GM23338 (cell line): ENCODE data around the gene COL6A1.

ENCODE experiments used
- CREB1 ChIP-seq: fragments of 250-450 bp; sonication (Bioruptor Pico); IDR thresholded peaks from 2 replicates; pipeline ENCODE4 v1.5.0; 2020; ENCODE audit warnings: low read depth, mild to moderate bottlenecking, moderate library complexity
- EZH2 ChIP-seq: fragments of 200-600 bp; sonication (generic); IDR thresholded peaks from one replicate; pipeline ENCODE4 v1.8.0; 2017; ENCODE audit warnings: antibody characterized with exemption, mild to moderate bottlenecking, low read depth; ENCODE audit not compliant: unreplicated experiment
- EZH2phosphoT487 ChIP-seq: fragments of 200-600 bp; sonication (generic); IDR thresholded peaks from one replicate; pipeline ENCODE4 v1.8.1; 2018; ENCODE audit warnings: antibody characterized with exemption; ENCODE audit not compliant: unreplicated experiment
- JUNB ChIP-seq: IDR thresholded peaks from one replicate; pipeline ENCODE4 v1.6.1; 2016; ENCODE audit warnings: antibody characterized with exemption; ENCODE audit not compliant: unreplicated experiment
- NANOG ChIP-seq: IDR thresholded peaks from 2 replicates; pipeline ENCODE4 v1.6.1; 2016; ENCODE audit warnings: antibody characterized with exemption, borderline replicate concordance
- POLR2AphosphoS5 ChIP-seq: IDR thresholded peaks from 2 replicates; pipeline ENCODE4 v1.6.1; 2016; ENCODE audit warnings: antibody characterized with exemption, low read depth
- STAT1 ChIP-seq: IDR thresholded peaks from one replicate; pipeline ENCODE4 v1.6.1; 2016; ENCODE audit warnings: antibody characterized with exemption; ENCODE audit not compliant: unreplicated experiment
- ZNF114 ChIP-seq: fragments of 250-450 bp; sonication (Bioruptor Pico); IDR thresholded peaks from 2 replicates; pipeline ENCODE4 v1.5.0; 2020; ENCODE audit warnings: mild to moderate bottlenecking, moderate library complexity
- ZNF331 ChIP-seq: fragments of 250-450 bp; sonication (Bioruptor Pico); IDR thresholded peaks from 2 replicates; pipeline ENCODE4 v1.5.0; 2020; ENCODE audit warnings: low read depth, mild to moderate bottlenecking, moderate library complexity
- TF ChIP-seq, protein P1 (sequence below): IDR thresholded peaks from one replicate; pipeline ENCODE4 v1.6.1; 2018; ENCODE audit warnings: antibody characterized with exemption; ENCODE audit not compliant: unreplicated experiment
- TF ChIP-seq, protein P2 (sequence below), 2 experiments: fragments of 200-600 bp in 1 of 2; sonication (generic) in 1 of 2; conservative IDR thresholded peaks; 2 replicates each; pipeline versions ENCODE4 v1.5.1 to v1.6.1; 2016 to 2017; ENCODE audit warnings: antibody characterized with exemption in 2 of 2, low read depth in 2 of 2, mild to moderate bottlenecking in 2 of 2, moderate library complexity in 1 of 2
- TF ChIP-seq, protein P3 (sequence below): fragments of 250-450 bp; sonication (Bioruptor Pico); IDR thresholded peaks from 2 replicates; pipeline ENCODE4 v1.5.0; 2020; ENCODE audit warnings: mild to moderate bottlenecking, moderate library complexity
- TF ChIP-seq, protein P4 (sequence below): IDR thresholded peaks from 2 replicates; pipeline ENCODE4 v1.6.1; 2016; ENCODE audit warnings: antibody characterized with exemption

DNA sequence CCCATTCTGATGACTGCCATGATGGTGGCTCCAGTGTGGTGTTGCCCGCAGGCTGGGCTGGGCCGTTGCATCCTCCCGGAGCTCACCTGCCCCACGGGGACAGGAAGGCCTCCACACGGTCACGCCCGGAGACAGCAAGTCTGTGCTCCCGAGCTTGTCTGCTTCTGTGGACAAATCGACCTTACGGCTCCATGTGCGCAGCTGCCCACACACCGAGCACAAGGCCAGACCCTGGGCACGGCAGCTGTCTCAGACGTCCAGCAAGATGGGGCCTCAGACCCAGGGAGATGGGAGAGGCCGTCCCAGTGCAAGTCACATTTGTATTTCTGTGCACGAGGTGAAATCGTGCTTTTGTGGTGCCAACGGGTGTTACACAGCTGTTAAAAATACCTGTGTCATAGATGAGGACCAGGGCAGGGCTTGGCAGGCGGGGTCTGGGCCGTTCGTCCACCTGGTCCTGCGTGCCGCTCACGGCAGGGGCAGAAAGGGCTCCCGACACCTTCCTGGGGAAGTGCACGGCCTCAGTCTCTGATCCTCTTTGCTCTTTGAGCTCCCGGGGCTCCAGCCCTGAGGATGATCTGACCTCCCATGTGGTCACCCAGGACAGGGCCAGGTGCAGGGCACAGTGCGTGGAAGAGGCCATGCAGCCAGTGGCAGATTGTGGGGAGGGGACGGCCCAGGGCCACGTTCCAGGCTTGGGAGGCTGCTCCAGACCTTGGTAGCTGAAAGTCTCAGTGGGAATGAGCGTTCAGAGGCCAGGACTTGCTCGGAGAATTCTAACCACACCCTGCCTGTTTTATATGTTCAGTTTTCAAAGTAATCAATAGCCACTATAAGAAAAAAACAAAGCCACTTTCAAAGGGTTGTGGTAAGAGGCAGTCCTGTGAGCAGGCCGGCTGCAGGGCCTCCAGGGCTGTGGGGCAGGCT lies 13.5 kb downstream of the COL6A1 start:
- TF ChIP-seq, protein P1, sequence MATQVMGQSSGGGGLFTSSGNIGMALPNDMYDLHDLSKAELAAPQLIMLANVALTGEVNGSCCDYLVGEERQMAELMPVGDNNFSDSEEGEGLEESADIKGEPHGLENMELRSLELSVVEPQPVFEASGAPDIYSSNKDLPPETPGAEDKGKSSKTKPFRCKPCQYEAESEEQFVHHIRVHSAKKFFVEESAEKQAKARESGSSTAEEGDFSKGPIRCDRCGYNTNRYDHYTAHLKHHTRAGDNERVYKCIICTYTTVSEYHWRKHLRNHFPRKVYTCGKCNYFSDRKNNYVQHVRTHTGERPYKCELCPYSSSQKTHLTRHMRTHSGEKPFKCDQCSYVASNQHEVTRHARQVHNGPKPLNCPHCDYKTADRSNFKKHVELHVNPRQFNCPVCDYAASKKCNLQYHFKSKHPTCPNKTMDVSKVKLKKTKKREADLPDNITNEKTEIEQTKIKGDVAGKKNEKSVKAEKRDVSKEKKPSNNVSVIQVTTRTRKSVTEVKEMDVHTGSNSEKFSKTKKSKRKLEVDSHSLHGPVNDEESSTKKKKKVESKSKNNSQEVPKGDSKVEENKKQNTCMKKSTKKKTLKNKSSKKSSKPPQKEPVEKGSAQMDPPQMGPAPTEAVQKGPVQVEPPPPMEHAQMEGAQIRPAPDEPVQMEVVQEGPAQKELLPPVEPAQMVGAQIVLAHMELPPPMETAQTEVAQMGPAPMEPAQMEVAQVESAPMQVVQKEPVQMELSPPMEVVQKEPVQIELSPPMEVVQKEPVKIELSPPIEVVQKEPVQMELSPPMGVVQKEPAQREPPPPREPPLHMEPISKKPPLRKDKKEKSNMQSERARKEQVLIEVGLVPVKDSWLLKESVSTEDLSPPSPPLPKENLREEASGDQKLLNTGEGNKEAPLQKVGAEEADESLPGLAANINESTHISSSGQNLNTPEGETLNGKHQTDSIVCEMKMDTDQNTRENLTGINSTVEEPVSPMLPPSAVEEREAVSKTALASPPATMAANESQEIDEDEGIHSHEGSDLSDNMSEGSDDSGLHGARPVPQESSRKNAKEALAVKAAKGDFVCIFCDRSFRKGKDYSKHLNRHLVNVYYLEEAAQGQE, result no peak
- TF ChIP-seq, protein P2, sequence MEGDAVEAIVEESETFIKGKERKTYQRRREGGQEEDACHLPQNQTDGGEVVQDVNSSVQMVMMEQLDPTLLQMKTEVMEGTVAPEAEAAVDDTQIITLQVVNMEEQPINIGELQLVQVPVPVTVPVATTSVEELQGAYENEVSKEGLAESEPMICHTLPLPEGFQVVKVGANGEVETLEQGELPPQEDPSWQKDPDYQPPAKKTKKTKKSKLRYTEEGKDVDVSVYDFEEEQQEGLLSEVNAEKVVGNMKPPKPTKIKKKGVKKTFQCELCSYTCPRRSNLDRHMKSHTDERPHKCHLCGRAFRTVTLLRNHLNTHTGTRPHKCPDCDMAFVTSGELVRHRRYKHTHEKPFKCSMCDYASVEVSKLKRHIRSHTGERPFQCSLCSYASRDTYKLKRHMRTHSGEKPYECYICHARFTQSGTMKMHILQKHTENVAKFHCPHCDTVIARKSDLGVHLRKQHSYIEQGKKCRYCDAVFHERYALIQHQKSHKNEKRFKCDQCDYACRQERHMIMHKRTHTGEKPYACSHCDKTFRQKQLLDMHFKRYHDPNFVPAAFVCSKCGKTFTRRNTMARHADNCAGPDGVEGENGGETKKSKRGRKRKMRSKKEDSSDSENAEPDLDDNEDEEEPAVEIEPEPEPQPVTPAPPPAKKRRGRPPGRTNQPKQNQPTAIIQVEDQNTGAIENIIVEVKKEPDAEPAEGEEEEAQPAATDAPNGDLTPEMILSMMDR (conservative IDR thresholded peaks at IDR 0.05; ENCODE audit: low read depth in 2 of 2), result no peak
- TF ChIP-seq ZNF331 (no peak), EZH2 (no peak), EZH2phosphoT487 (no peak), POLR2AphosphoS5 (no peak), JUNB (no peak), STAT1 (no peak), CREB1 (CRISPR knock-in tag) (no peak), NANOG (no peak), ZNF114 (CRISPR knock-in tag) (no peak)
- TF ChIP-seq, protein P3, sequence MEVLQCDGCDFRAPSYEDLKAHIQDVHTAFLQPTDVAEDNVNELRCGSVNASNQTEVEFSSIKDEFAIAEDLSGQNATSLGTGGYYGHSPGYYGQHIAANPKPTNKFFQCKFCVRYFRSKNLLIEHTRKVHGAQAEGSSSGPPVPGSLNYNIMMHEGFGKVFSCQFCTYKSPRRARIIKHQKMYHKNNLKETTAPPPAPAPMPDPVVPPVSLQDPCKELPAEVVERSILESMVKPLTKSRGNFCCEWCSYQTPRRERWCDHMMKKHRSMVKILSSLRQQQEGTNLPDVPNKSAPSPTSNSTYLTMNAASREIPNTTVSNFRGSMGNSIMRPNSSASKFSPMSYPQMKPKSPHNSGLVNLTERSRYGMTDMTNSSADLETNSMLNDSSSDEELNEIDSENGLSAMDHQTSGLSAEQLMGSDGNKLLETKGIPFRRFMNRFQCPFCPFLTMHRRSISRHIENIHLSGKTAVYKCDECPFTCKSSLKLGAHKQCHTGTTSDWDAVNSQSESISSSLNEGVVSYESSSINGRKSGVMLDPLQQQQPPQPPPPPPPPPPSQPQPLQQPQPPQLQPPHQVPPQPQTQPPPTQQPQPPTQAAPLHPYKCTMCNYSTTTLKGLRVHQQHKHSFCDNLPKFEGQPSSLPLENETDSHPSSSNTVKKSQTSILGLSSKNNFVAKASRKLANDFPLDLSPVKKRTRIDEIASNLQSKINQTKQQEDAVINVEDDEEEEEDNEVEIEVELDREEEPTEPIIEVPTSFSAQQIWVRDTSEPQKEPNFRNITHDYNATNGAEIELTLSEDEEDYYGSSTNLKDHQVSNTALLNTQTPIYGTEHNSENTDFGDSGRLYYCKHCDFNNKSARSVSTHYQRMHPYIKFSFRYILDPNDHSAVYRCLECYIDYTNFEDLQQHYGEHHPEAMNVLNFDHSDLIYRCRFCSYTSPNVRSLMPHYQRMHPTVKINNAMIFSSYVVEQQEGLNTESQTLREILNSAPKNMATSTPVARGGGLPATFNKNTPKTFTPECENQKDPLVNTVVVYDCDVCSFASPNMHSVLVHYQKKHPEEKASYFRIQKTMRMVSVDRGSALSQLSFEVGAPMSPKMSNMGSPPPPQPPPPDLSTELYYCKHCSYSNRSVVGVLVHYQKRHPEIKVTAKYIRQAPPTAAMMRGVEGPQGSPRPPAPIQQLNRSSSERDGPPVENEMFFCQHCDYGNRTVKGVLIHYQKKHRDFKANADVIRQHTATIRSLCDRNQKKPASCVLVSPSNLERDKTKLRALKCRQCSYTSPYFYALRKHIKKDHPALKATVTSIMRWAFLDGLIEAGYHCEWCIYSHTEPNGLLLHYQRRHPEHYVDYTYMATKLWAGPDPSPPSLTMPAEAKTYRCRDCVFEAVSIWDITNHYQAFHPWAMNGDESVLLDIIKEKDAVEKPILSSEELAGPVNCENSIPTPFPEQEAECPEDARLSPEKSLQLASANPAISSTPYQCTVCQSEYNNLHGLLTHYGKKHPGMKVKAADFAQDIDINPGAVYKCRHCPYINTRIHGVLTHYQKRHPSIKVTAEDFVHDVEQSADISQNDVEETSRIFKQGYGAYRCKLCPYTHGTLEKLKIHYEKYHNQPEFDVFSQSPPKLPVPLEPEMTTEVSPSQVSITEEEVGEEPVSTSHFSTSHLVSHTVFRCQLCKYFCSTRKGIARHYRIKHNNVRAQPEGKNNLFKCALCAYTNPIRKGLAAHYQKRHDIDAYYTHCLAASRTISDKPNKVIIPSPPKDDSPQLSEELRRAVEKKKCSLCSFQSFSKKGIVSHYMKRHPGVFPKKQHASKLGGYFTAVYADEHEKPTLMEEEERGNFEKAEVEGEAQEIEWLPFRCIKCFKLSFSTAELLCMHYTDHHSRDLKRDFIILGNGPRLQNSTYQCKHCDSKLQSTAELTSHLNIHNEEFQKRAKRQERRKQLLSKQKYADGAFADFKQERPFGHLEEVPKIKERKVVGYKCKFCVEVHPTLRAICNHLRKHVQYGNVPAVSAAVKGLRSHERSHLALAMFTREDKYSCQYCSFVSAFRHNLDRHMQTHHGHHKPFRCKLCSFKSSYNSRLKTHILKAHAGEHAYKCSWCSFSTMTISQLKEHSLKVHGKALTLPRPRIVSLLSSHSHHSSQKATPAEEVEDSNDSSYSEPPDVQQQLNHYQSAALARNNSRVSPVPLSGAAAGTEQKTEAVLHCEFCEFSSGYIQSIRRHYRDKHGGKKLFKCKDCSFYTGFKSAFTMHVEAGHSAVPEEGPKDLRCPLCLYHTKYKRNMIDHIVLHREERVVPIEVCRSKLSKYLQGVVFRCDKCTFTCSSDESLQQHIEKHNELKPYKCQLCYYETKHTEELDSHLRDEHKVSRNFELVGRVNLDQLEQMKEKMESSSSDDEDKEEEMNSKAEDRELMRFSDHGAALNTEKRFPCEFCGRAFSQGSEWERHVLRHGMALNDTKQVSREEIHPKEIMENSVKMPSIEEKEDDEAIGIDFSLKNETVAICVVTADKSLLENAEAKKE (CRISPR knock-in tag), result no peak
- TF ChIP-seq, protein P4, sequence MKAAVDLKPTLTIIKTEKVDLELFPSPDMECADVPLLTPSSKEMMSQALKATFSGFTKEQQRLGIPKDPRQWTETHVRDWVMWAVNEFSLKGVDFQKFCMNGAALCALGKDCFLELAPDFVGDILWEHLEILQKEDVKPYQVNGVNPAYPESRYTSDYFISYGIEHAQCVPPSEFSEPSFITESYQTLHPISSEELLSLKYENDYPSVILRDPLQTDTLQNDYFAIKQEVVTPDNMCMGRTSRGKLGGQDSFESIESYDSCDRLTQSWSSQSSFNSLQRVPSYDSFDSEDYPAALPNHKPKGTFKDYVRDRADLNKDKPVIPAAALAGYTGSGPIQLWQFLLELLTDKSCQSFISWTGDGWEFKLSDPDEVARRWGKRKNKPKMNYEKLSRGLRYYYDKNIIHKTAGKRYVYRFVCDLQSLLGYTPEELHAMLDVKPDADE, result no peak
